Stimulated activated naive CD4-positive, alpha-beta T cell treated with Interleukin-2 at 50 U/mL for 16 hours (primary cell): ENCODE data around the gene TLCD3B.
"Not testable (repeated sequence)": the region's sequence is repeated elsewhere in the genome, so short reads cannot be mapped to it uniquely, and the experiment has no call there.

Experiments used
- DNase-seq: peaks from one replicate; lab custom pipeline; 2025; lab: John Stamatoyannopoulos, UW

TLCD3B gene

DNA sequence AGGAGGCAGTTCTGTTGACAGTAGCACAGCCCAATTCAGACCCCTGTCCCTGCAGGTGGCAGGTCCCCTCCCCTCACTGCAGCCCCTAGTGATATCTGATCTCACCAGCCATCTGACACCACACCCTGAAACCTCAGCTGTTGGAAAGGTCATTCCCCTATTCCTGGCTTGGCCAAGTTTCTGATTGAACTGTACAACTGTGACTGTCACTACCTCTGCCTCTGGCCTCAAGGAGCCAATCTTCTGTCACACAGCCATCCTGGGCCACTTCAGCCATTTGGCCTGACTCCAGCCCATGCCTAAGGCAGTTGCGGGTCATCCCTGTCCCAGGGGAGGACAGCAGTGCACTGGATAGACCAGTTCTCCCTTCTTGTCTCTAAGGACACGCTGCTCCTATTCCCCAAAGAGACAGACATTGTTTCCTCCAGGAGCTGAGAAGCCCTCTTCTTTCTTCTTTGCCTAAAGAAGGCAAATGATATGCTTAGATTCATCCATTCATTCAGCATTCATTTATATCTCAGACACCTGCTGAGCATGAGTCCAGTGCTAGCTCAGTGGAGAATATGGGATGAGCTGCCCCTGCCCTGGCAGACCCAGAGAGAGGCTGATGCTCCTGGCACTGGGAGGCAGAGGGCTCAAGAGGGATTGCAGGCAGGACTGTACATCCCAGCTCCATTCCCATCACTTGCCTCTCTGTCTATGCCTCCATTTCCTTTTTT is 29.9 kb upstream of the TLCD3B start:
- DNase-seq = no peak

DNA sequence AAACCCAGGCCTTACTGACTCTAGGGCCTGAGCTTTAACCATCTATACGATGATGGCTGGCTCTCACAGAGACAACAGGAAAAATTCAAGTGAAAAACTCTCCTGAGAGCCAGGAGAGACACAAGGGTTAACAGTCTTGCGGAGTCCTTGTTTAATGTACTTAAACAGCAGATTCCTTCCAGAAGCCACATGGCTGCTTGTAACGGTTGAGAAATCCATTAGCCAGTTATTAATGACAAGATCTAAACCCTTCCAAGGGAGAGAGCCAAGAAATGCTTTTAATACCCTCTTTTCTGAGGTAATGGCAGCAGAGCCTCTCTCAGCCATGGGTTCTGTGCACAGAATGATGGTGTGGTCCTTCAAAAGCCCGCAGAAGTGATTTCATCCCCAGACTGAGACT is 29.3 kb upstream of the TLCD3B start:
- no peak for DNase-seq

GRCh38 chr16:30054959-30055553 is 24.0 kb upstream of the TLCD3B start:
- DNase-seq = peak; percentile 11

GRCh38 chr16:30054451-30054850 is 23.4 kb upstream of the TLCD3B start:
- DNase-seq = no peak

GRCh38 chr16:30053376-30054015 is 22.4 kb upstream of the TLCD3B start:
- no peak for DNase-seq

- DNase-seq = peak; percentile 88
Measured at GRCh38 chr16:30052671-30053372, 21.8 kb upstream of the TLCD3B start.

DNA sequence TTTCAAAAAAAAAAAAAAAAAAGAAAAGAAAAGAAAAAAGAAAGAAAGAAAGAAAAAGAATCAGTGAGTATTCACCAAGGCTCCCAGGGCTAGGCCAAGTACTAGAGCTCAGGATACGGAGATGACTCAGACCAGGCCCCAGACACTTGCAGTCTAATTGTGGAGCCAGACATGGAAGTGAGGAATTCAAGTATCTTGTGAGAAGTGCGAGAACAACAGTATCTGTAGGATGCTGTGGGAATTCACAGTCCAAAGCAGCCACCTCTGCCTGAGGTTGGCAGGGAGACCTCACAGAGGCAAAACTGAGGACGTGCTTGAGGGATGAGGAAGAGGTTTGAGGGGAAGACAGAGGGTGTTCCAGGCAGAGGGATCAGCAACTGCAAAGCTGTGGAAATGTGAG is 20.4 kb upstream of the TLCD3B start:
- DNase-seq = no peak

GRCh38 chr16:30049871-30050270 is 18.8 kb upstream of the TLCD3B start:
- DNase-seq = no peak

GRCh38 chr16:30046588-30046987 is 15.5 kb upstream of the TLCD3B start:
- no peak for DNase-seq

DNA sequence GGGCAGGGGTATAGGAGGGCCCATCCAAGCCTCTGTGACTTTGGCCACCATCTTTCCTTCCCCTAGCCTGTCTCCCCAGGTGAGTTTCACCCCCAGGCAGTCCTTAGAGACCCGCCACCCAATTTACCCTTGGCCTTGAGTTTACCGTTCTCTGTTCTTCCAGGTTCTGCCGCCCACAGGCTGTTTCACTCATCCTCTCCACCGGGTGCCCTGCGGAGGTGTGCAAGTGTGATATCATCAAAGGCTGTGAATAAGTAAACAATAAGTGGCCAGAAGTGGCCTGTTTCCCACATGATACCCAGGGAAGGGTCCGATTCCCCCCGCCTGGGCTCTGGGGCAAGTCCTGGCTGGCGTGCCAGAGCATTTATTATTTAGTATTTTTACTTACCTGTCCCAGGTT is 15.1 kb upstream of the TLCD3B start:
- DNase-seq = no peak

DNA sequence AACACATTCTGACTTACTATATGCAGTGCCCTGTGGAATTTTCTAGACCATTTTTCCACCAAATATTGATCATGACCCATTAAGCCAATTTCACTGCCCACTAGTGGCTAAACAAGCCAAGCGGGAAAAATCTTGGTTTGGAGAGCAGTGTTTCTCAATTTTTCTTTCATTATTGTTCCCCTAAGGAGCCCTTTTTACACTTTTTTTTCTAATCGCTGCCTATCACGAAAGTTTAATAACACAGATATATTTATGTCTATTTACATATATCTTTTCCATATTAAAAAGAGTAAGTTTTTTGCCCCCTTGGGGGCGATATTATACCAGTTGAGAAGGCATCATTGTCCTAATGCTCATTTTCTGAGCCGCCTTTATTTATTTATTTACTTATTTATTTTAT is 10.8 kb upstream of the TLCD3B start:
- DNase-seq = no peak

GRCh38 chr16:30040690-30041089 is 9.6 kb upstream of the TLCD3B start:
- not testable (repeated sequence) for DNase-seq

GRCh38 chr16:30040221-30040620 is 9.2 kb upstream of the TLCD3B start:
- DNase-seq = no peak

DNA sequence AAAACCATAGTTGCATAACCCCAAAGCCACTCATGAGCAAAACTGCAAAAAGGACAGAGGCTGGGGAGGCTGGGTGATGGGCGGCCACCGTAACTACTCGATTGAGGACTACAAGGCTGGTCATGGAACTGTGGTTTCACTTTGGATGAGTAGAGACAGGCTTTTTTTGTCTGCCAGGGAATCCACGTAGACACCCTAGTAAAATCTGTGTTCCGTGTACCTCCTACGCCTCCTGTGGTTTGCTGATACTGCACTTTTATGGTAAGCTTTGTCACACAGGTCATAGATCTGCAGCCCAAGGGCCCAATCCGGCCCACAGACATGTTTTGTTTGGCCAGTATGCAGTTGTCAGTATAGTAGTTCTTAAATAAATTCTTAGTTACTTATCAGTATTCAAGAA is 2.2 kb upstream of the TLCD3B start:
- peak; percentile 15 for DNase-seq

DNA sequence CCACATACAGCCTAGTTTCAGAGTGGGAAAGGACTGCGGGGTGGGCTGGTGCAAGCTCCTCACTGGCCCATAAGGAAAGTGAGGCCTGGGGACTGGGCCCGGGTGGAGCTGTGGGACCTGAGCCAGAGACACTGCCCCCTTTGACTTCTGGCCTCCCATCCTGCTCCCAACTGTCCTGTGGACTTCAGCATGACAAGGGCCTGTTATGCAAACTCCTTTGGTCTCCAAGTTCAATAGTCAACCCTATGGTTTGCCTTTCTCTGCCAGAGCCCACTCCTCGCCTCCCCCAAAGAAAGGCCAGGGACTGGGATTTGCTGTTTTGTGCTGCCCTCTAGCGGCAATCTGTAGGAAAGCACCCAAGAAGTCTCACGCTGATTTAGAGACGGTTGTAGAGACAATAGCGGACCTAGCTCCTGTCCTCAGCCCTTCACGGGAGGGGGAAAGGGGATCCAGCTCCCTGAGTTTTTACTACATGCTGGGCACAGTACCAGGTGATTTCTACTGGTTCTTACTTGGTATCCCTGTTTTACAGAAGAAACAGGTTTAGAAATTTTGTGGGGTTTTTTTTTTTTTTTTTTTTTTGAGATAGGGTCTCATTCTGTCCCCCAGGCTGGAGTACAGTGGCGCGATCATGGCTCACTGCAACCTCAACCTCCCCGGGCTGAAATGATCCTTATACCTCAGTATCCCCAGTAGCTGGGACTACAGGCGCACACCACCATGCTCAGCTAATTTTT is 1.2 kb upstream of the TLCD3B start:
- DNase-seq = peak; percentile 43

DNA sequence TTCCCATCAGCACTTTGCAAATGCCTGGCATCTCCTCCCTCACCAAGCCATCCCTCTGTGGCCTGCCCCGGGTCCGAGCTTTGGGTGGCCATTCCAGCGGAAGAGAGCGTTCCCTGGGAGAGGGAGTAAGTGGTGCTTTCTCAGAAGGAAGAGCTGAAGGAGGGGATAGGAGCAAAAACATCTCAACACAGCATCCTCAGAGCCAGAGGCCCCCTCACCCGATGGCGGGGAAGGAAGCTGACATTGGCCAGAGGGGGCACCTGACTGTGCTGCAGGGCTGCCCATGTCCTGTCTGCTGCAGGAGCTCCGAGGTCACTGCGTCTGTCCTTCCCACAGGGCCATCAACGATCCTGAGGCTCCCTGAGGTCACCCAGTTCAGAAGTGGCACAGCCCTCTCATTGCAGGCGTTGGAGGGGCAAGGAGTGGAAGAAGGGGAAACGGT is 427 bp upstream of the TLCD3B start:
- DNase-seq = no peak

GRCh38 chr16:30030011-30030685 is 923 bp downstream of the TLCD3B start:
- no peak for DNase-seq

- DNase-seq = no peak
Measured at GRCh38 chr16:30028438-30029076, 2.5 kb downstream of the TLCD3B start.

- no peak for DNase-seq
Measured at GRCh38 chr16:30027588-30028437, 3.3 kb downstream of the TLCD3B start.

- no peak for DNase-seq
Measured at GRCh38 chr16:30026449-30026848, 4.6 kb downstream of the TLCD3B start.
